ENCODE results near the gene CLIP3. TPM values are rescaled to one million over a fixed set of nuclear protein-coding genes. Genes with fewer than 3 reads are reported as not detected.
A peak's percentile ranks its signal among the peaks of the same experiment; 100 is the strongest.

CLIP3 gene
- total RNA-seq, 1 experiment from 2014 or later = 1.5 TPM

DNA sequence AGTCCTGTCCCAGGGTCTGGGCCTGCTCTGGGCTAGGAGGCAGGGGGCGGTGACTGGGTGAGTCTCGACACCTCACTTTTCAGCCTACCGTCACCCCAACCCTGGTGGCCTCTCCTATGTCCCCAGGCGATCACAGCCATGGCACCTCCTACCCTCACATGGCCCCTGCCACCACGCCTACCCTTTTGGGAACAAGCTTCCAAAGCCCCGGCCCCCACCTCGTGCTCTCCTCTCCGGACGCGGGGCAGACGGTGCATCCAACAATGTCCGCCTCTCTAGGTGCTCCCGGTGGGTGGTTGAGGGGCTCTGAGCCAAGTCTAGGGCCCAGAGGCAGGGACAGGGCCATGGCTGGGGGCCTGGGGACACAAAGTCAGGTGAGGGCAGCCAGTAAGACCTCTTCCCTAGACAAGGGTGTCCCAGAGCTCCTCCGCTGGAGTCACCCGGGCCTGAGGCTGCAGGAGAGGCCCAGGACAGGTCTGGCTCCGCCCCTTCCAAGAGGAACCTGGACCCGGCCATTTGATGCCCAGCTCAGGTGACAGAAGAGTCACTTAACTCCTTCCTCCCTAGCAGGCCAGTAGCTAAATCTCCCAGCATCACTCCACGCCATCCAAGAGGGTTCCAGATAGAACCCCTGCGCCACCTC, 24.2 kb downstream of the CLIP3 start, which contains the start of gene SYNE4 (continued):
- TF ChIP-seq POLR2AphosphoS5 (IDR thresholded peaks at IDR 0.05; ENCODE audit: low read depth, low read length) (peak; percentile 91), EZH2phosphoT487 (IDR thresholded peaks at IDR 0.05; ENCODE audit: borderline replicate concordance) (no peak)
- TF ChIP-seq, protein P1, sequence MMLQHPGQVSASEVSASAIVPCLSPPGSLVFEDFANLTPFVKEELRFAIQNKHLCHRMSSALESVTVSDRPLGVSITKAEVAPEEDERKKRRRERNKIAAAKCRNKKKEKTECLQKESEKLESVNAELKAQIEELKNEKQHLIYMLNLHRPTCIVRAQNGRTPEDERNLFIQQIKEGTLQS (IDR thresholded peaks at IDR 0.05) = no peak

DNA sequence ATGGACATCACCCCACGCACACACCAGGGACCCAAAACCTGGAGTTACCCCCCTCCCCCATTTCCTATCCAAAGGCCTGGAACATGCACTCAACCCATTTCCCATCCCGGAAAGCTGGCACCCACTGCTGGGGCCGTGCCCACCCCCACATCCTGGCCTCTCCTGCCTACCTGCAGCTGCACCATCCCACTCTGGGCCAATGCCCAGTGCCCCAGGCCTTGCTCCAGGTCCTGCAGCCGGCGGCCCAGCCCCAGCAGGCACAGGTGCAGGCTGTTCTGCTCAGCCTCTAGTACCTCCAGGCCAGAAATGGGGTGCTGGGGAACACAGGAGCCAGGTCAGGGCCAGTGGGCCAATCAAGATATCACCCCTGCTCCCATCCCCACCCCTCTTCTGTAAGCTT, 25.7 kb downstream of the CLIP3 start:
- POLR2A ChIA-PET = no interaction called here
- Histone ChIP-seq H3K4me3 (replicated peaks in 1 of 2; ENCODE audit: low read depth in 1 of 2, low read length in 2 of 2) (no peak overlapping the region), H4K20me1 (ENCODE audit: insufficient read depth) (no peaks in the 10 kb centered on the region), H3K27me3 (ENCODE audit: insufficient read depth, low read length) (no peaks in the 10 kb centered on the region), H3K79me2 (ENCODE audit: insufficient read depth, low read length) (peaks cover 20% of the 10 kb centered on the region; the same call in 1 of the 2 replicates), H3K4me1 (ENCODE audit: control insufficient read depth in 1 of 2, insufficient read depth in 2 of 2, low read length in 2 of 2) (peaks cover 7 to 30% of the 10 kb centered on the region in 2 experiments; a peak in 3 of 4 replicates), H3K36me3 (ENCODE audit: control insufficient read depth in 1 of 2, insufficient read depth in 2 of 2, low read length in 2 of 2) (peaks cover 0 to 5% of the 10 kb centered on the region in 2 experiments; a peak in 2 of 4 replicates), H3K4me2 (ENCODE audit: low read length) (peak overlapping the region; percentile 100; the same call in 1 of the 2 replicates), H3K9me2 (ENCODE audit: insufficient read depth) (no peaks in the 10 kb centered on the region), H3K9me3 (ENCODE audit: control insufficient read depth in 1 of 2, insufficient read depth in 1 of 2, low read depth in 1 of 2, low read length in 2 of 2) (no peaks in the 10 kb centered on the region), H3K27ac (ENCODE audit: low read depth, low read length) (peak overlapping the region; percentile 36; the same call in 1 of the 2 replicates), H3K9ac (ENCODE audit: low read length) (no peak overlapping the region), H2AFZ (ENCODE audit: low read depth, low read length, poor library complexity, severe bottlenecking) (no peak overlapping the region)
- RAD21 ChIA-PET (ENCODE audit: low non-redundant PET in 1 of 2, low total read pairs in 2 of 2, uncharacterized antibody in 2 of 2, unreplicated experiment in 2 of 2) = no interaction called here
- TF ChIP-seq CBX3 (IDR thresholded peaks at IDR 0.05; ENCODE audit: low read depth) = no peak
- TF ChIP-seq CEBPB (IDR thresholded peaks at IDR 0.05; ENCODE audit: low read depth) = no peak
- no peak for TF ChIP-seq POLR2A (IDR thresholded peaks at IDR 0.05; ENCODE audit: borderline replicate concordance, extremely low read depth, insufficient read depth, insufficient read length)
- TF ChIP-seq JUND (IDR thresholded peaks at IDR 0.05) = no peak
- TF ChIP-seq RAD21 (IDR thresholded peaks at IDR 0.05; ENCODE audit: low read depth) = no peak
- TF ChIP-seq, protein P2, sequence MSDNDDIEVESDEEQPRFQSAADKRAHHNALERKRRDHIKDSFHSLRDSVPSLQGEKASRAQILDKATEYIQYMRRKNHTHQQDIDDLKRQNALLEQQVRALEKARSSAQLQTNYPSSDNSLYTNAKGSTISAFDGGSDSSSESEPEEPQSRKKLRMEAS (IDR thresholded peaks at IDR 0.05) = no peak
- no peak for TF ChIP-seq SP1 (IDR thresholded peaks at IDR 0.05; ENCODE audit: low read depth)
- ATAC-seq (no peak), DNase-seq (ENCODE audit: low read depth, low spot score) (no peak)
- intact Hi-C loops (cut with micrococcal nuclease) = loop anchor here (10.0 kb wide), 1 partner anchor 108 kb away; the partner anchor contains the start of genes OVOL3, POLR2I and TBCB
- no TSS peak for BruUV-seq (replicated peaks)
- CTCF ChIA-PET = no interaction called here

Data from HCT116 (cell line).